H54 (cell line): ENCODE results near the gene ZNF674.
"Not testable (repeated sequence)": the region's sequence is repeated elsewhere in the genome, so short reads cannot be mapped to it uniquely, and the experiment has no call there.

Experiments
- DNase-seq: peaks from one replicate; pipeline ENCODE4 v3.0.0; 2011; ENCODE audit warnings: low spot score, mixed read lengths; ENCODE audit not compliant: insufficient read length
- FAIRE-seq: peaks from 3 replicates; lab custom pipeline; 2011; peaks lifted over from hg19 to GRCh38; lab: Jason Lieb, UNC
- POLR2A ChIP-seq: IDR thresholded peaks from 2 replicates; pipeline ENCODE4 v1.6.1; 2011; ENCODE audit warnings: low read depth, mild to moderate bottlenecking, low read length

Gene ZNF674

GRCh38 chrX:46465203-46465602 lies 80.0 kb downstream of the ZNF674 start:
- no peak for FAIRE-seq
- no peak for TF ChIP-seq POLR2A

GRCh38 chrX:46463682-46464081 lies 81.5 kb downstream of the ZNF674 start:
- no peak for DNase-seq
- FAIRE-seq, result no peak
- no peak for TF ChIP-seq POLR2A

More at GRCh38 chrX:46465203-46465602, 80.0 kb downstream of the ZNF674 start:
- DNase-seq, result no peak

DNA sequence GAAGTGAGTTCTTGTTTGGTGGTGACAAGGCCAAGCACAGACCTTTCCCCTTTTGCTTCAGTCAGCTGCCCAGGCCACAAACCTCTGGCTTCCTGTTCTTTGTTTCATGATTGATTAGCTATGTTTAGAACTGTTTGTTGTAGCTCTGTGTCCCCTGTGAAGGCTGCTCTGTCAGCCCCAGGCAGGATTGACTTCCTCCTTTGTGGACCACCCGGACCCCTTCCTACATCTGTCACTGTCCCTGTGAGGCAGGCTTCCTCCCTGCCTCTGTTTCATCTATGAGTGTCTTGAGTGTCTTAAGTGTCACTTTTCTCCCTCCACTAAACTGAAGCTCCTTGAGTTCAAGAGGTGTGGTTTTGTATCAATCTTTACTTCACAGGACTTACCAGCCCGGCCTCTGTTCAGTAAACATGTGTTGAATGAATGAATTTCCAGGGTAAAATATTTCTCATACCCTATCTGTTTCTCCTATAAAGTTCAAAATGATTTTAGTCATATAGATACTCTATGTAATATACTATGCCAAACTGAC lies 83.5 kb downstream of the ZNF674 start:
- FAIRE-seq, result no peak
- no peak for TF ChIP-seq POLR2A
- no peak for DNase-seq

GRCh38 chrX:46460801-46461659 lies 84.2 kb downstream of the ZNF674 start:
- not testable (repeated sequence) for FAIRE-seq, DNase-seq

- no peak for TF ChIP-seq POLR2A
- no peak for DNase-seq
- FAIRE-seq, result no peak
Observed at GRCh38 chrX:46459603-46460002, 85.6 kb downstream of the ZNF674 start.

- no peak for DNase-seq
- no peak for TF ChIP-seq POLR2A
- no peak for FAIRE-seq
Observed at GRCh38 chrX:46456125-46456922, 88.9 kb downstream of the ZNF674 start.
